Keratinocyte (primary cell): ENCODE data around the gene HS3ST3B1.

Experiments
- EZH2 ChIP-seq: IDR thresholded peaks from one replicate; pipeline ENCODE4 v1.6.1; 2012; ENCODE audit warnings: inconsistent platforms, mild to moderate bottlenecking, low read length, moderate library complexity
- TF ChIP-seq, protein P1 (sequence below), 3 experiments: IDR thresholded peaks in 1 of 3; conservative IDR thresholded peaks in 1 of 3; optimal IDR thresholded peaks in 1 of 3; 2 replicates in 2 of 3; 3 replicates in 1 of 3; pipeline versions ENCODE3 to v1.5.1; 2011; ENCODE audit warnings: low read length in 3 of 3, mild to moderate bottlenecking in 3 of 3, moderate library complexity in 2 of 3, control low read depth in 1 of 3, inconsistent platforms in 1 of 3; ENCODE audit not compliant: insufficient read depth in 2 of 3; ENCODE audit errors: extremely low read depth in 1 of 3

- TF ChIP-seq EZH2 = no peak
- TF ChIP-seq, protein P1, sequence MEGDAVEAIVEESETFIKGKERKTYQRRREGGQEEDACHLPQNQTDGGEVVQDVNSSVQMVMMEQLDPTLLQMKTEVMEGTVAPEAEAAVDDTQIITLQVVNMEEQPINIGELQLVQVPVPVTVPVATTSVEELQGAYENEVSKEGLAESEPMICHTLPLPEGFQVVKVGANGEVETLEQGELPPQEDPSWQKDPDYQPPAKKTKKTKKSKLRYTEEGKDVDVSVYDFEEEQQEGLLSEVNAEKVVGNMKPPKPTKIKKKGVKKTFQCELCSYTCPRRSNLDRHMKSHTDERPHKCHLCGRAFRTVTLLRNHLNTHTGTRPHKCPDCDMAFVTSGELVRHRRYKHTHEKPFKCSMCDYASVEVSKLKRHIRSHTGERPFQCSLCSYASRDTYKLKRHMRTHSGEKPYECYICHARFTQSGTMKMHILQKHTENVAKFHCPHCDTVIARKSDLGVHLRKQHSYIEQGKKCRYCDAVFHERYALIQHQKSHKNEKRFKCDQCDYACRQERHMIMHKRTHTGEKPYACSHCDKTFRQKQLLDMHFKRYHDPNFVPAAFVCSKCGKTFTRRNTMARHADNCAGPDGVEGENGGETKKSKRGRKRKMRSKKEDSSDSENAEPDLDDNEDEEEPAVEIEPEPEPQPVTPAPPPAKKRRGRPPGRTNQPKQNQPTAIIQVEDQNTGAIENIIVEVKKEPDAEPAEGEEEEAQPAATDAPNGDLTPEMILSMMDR (optimal IDR thresholded peaks at IDR 0.05 in 1 of 3, IDR thresholded peaks at IDR 0.05 in 1 of 3, conservative IDR thresholded peaks at IDR 0.05 in 1 of 3; ENCODE audit: extremely low read depth in 1 of 3, insufficient read depth in 2 of 3, low read length in 3 of 3) = no peak
Measured at GRCh38 chr17:14300575-14301278, at the start of gene HS3ST3B1.
